ENCODE data around the gene PCK2.

Gene PCK2

DNA sequence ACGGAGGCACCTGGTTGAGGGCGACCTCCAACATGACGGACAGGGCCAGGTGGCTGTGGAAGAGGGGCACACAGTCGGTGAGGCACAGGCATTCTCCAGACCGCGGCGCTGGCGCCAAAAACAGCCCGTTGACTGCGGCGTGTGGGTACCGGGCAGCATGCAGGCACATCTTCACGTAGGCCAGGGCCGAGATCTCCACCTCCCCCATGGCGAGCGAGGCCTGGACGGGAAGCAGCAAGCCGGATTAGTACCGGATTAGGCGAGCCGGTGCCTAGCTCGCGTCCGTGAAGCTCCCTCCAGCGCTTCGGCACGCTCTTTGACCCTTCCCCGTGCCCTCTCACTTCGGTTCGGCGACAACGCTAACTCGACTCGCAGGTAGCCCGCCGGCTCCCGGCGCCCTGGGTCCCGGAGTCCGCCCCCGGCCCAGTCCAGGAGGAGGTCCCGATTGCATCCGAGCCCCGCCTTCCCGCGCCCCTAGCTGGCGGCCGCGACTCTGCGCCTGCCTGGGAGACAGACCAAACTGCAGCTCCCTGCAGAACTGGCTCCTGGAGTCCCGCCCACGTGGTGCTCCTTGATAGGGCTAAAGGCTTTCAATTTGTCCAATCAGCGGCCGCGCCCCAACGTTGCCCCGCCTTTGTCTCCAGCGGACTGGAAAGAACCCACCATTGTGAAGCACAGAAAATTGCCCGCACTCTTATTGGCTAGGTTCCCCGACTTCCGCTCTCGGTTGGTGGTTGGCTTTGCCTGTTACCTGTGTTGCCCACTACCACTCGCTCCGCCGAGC lies 47.2 kb downstream of the PCK2 start, which contains the start of gene EMC9:
Gene EMC9 (minus strand): TSS at position 495 of the 784 bp plus-strand sequence. CDS start 287 bp downstream, at position 208.
- peak; percentile 100 for DNase-seq

DNA sequence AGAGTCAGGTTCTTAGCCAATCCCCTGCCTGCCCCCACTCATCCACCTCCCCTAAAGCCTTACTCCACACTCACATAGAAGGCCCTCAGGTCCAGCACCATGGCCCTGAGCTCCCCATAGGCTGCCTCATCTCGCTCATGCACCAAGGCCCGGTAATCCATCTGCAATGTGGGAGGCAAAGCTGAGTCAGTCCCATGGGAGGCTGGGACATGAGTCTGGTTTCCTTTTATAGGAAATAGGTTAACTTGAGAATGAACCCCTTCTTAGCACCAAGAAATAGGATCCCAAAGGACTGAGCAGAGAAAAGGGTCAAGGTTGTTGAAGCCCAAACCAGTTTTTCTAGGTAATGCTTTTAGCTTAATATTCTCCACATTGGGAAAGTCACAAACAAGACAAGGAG lies 49.4 kb downstream of the PCK2 start:
- DNase-seq, result no peak

DNA sequence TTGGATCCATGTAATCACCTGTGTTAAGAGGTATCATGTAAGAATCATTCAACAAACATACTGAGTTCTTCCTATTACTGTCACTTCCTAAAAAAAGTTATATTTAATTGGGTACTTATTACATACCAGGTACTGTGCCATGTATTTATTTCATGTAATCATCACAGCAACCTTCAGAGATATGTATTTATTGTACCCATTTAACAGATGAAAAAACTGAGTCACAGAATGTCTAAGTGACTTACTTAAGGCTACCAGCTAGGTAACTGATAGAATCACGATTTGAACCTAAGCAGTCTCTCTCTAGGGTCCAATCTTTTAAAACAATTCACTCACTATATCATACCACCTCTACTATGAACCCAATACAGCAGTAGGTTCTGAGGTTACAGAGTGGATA lies 50.3 kb downstream of the PCK2 start:
- DNase-seq, result no peak

DNA sequence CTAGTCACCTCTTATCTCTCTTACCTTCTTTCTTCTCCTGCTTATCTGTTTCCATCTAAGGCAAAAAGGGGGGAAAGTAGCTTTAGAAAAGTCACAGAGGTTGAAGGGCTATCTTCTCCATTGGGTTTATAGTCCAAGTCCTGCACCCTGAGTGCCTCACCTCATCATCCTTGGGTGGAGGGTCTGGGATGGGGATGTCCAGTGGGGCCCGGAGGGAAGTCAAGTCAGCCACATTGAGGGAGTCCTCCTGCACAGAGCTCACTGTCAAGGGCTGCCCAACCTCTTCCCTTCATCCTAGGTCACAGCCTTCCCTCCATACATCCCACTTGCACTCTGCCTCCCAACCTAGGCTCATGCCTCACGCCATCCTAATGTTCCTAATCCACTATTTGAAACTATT lies 51.1 kb downstream of the PCK2 start:
- no peak for DNase-seq

DNA sequence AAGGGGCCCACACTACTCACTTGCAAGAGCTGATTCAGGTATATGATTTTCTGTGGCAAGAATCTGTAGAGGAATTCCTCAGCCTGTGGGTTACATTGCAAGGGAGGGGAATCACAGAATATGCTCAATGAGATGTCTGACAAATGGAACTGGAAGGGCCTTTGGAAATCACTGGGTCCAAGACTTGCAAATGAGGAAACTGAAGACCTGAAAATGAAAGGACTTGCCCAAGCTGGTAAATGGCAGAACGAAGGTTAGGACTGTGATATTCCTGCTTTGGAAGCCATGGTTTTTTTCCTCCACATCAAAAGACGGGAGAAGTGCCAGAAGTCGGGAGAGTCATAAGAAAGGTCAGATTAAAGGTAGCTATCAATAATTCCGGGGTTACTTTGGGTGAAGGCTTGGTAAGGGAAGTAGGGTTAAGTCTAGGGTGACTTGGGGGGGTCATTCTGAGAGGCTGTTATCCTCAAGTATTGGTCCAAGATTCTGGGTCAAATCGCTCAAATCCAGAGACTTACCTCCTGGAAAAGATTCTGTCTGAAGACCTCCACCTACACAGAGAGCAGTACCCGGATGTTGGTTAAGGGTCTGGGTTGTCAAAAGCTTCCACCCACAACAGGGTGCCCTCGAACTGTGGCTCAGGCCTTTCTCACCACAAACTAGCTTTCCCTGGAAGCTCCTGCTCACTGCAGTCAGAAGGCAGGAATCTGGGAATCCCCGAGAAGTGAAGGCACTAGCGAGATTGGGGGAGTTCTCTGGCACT lies 51.8 kb downstream of the PCK2 start:
- DNase-seq, result peak; percentile 39

DNA sequence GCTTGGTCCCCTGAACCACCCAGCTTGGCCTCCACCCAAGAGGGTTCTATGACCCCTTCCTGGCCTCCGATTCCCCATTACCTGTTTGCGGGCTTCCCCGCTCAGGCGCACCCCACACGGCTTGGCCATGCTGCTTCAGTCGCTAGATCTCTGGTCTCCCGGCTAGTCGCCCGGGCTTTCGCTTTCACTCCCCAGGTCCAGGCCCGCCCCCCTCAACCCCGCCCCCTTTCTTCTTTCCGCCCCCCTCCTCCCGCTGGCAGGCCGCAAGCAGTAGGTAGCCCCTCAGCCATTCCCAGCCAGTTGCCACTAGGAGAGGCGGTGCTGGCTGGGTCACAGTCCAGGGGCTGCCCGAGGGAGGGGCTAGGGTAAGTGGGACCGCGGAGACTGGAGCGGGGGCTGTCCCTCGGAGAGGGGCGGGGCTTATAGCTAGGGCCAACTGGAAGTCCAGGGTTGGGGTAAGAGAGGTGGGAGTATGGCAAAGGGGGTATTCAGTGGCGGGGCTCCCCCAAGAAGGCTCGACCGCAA lies 52.4 kb downstream of the PCK2 start, which contains the start of gene PSME2:
Gene PSME2 (minus strand): TSS at position 158 of the 525 bp plus-strand sequence. CDS start 29 bp downstream, at position 129.
- DNase-seq, result peak; percentile 99

- DNase-seq, result peak; percentile 100
Observed at GRCh38 chr14:24146978-24147760, 53.1 kb downstream of the PCK2 start, which contains the start of gene RNF31. RNF31 (plus strand) TSS chr14:24147498; CDS start chr14:24147699, 201 bp downstream.

DNA sequence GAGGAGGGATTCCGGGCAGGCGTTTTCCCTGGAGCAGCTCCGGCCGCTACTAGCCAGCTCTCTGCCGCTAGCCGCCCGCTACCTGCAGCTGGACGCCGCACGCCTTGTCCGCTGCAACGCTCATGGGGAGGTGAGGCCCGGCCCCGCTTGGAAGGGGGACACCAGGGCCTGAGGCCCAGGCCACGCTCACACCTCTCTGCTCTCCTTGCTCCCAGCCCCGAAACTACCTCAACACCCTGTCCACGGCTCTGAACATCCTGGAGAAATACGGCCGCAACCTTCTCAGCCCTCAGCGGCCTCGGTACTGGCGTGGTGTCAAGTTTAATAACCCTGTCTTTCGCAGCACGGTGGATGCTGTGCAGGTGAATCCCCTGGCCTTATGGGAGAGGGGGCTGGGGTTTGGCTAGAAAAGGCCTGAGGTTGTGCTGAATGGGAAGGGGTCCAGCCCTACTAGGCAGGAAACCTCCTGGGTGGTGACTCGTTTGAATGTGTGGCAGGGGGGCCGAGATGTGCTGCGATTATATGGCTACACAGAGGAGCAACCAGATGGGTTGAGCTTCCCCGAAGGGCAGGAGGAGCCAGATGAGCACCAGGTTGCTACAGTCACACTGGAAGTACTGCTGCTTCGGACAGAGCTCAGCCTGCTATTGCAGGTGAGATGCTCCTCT lies 53.8 kb downstream of the PCK2 start:
- no peak for DNase-seq

DNA sequence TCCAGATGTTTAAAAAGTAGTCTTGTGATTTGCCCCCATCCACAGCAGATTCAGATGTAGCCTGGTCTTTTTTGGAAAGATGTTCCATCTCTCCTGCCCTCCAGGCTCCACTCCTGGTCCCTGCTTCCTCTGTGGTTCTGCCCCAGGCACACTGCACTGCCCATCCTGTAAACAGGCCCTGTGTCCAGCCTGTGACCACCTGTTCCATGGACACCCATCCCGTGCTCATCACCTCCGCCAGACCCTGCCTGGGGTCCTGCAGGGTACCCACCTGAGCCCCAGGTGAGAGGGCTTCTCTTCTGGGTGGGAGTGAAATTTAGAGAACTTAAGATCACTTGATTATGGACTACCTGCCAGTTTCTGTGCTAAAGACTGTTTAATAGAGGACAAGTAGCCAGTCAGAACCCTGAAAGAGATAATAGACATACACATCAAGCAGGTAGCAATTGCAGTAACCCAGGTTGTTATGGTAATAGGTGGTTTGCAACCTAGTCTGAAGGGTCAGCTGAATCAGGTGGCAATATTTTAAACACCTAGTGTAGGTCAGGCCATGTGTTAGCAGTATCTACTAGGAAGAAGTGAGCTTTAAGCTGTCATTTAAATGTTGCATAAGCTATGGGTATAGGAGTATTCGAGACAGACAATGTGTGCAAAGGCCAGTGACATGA lies 55.3 kb downstream of the PCK2 start:
- no peak for DNase-seq

DNA sequence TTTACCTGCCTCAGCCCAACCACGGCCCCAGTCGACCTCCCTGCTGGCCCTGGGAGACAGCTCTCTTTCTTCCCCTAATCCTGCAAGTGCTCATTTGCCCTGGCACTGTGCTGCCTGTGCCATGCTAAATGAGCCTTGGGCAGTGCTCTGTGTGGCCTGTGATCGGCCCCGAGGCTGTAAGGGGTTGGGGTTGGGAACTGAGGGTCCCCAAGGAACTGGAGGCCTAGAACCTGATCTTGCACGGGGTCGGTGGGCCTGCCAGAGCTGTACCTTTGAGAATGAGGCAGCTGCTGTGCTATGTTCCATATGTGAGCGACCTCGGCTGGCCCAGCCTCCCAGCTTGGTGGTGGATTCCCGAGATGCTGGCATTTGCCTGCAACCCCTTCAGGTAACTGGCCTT lies 56.0 kb downstream of the PCK2 start:
- no peak for DNase-seq

- no peak for DNase-seq
Observed at GRCh38 chr14:24150567-24150966, 56.5 kb downstream of the PCK2 start.

DNA sequence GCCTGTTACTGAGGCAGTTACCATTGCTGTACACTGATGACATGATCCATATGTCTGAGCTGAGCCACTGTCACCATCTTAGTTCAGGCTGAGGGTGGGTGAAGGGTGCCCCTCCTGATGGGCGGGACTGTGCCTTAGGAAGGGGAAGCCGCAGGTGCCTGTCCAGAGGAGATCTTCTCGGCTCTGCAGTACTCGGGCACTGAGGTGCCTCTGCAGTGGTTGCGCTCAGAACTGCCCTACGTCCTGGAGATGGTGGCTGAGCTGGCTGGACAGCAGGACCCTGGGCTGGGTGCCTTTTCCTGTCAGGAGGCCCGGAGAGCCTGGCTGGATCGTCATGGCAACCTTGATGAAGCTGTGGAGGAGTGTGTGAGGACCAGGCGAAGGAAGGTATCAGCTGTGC lies 56.9 kb downstream of the PCK2 start:
- no peak for DNase-seq

DNA sequence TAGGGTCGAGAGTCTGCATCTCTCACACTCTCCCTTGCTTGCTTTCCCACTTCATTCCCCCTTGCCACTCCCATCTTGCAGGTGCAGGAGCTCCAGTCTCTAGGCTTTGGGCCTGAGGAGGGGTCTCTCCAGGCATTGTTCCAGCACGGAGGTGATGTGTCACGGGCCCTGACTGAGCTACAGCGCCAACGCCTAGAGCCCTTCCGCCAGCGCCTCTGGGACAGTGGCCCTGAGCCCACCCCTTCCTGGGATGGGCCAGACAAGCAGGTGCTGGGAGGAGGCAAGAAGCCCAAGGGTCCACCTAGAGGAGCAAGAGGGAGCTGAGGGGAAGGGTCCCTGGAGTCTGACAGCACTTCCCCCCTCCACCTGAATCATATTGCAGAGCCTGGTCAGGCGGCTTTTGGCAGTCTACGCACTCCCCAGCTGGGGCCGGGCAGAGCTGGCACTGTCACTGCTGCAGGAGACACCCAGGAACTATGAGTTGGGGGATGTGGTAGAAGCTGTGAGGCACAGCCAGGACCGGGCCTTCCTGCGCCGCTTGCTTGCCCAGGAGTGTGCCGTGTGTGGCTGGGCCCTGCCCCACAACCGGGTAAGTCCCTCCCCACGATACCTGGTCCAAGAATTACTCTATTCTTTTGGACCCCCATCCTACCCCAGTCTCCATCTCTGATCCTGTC lies 57.4 kb downstream of the PCK2 start:
- no peak for DNase-seq

Data from DMS79 treated with DMSO at 0.1 percent for 48 hours (cell line).